HepG2 (cell line): ENCODE results near the gene CFL1. TPM values are rescaled to one million over a fixed set of nuclear protein-coding genes. Genes with fewer than 3 reads are reported as not detected.

ENCODE experiments used
- AKNA ChIP-seq: sonication (generic); formaldehyde crosslinking; IDR thresholded peaks from 2 replicates; pipeline ENCODE4 v1.4.0; 2020; ENCODE audit warnings: missing genetic modification reagents, borderline replicate concordance
- CHD2 ChIP-seq: IDR thresholded peaks from 2 replicates; pipeline ENCODE4 v1.6.1; 2011; ENCODE audit warnings: low read depth, low read length, improper control_type of control experiment
- FOXA3 ChIP-seq: IDR thresholded peaks from 2 replicates; pipeline ENCODE4 v1.6.1; 2016; ENCODE audit warnings: missing genetic modification reagents, missing compliant biosample characterization
- FOXO1 ChIP-seq: sonication (generic); formaldehyde crosslinking; IDR thresholded peaks from 2 replicates; pipeline ENCODE4 v1.4.0; 2020; ENCODE audit warnings: missing genetic modification reagents
- KDM4B ChIP-seq: sonication (generic); formaldehyde crosslinking; IDR thresholded peaks from 2 replicates; pipeline ENCODE4 v1.4.0; 2020; ENCODE audit warnings: missing genetic modification reagents
- SMARCE1 ChIP-seq: fragments of 450-650 bp; IDR thresholded peaks from 2 replicates; pipeline ENCODE4 v1.6.1; 2017; ENCODE audit warnings: borderline replicate concordance
- TBX2 ChIP-seq: sonication (generic); formaldehyde crosslinking; IDR thresholded peaks from 2 replicates; pipeline ENCODE4 v1.5.0; 2020; ENCODE audit warnings: missing genetic modification reagents, mild to moderate bottlenecking, borderline replicate concordance
- ZHX1 ChIP-seq: sonication (generic); formaldehyde crosslinking; IDR thresholded peaks from 2 replicates; pipeline ENCODE4 v1.8.1; 2022; ENCODE audit warnings: low read depth, mild to moderate bottlenecking, missing genetic modification reagents
- ZNF12 ChIP-seq: sonication (generic); formaldehyde crosslinking; IDR thresholded peaks from 2 replicates; pipeline ENCODE4 v1.5.0; 2020; ENCODE audit warnings: missing genetic modification reagents
- ZNF501 ChIP-seq: sonication (generic); formaldehyde crosslinking; IDR thresholded peaks from 2 replicates; pipeline ENCODE4 v1.5.1; 2020; ENCODE audit warnings: mild to moderate bottlenecking, moderate library complexity, missing genetic modification reagents
- ZNF564 ChIP-seq: sonication (generic); formaldehyde crosslinking; IDR thresholded peaks from 2 replicates; pipeline ENCODE4 v1.8.1; 2023; ENCODE audit warnings: mild to moderate bottlenecking, missing genetic modification reagents
- ZNF713 ChIP-seq: sonication (generic); formaldehyde crosslinking; IDR thresholded peaks from 2 replicates; pipeline ENCODE4 v1.4.0; 2020; ENCODE audit warnings: mild to moderate bottlenecking, missing genetic modification reagents
- ZNF740 ChIP-seq: sonication (generic); formaldehyde crosslinking; IDR thresholded peaks from 2 replicates; pipeline ENCODE4 v1.4.0; 2020; ENCODE audit warnings: missing genetic modification reagents
- ZNF75D ChIP-seq: sonication (generic); formaldehyde crosslinking; IDR thresholded peaks from 2 replicates; pipeline ENCODE4 v1.8.1; 2023; ENCODE audit warnings: missing genetic modification reagents, mild to moderate bottlenecking, borderline replicate concordance
- polyA plus RNA-seq, 8 experiments: library from polyadenylated mRNA; depleted of rRNA in 3 of 8; stranded (reverse) in 7 of 8; unstranded in 1 of 8; fragments of >200 nt; fragmentation: Illumina TruSeq in 4 of 8; extraction: Trizol in 4 of 8; gene quantifications; 2 replicates each; pipeline versions ENCODE4 v1.2.1 to v1.2.3, GENCODE V29; 2011 to 2016; ENCODE audit warnings: low read depth in 4 of 8, missing spikeins in 1 of 8, mixed read lengths in 1 of 8; ENCODE audit not compliant: insufficient read depth in 1 of 8
- total RNA-seq, 5 experiments: library from RNA; depleted of rRNA; stranded (reverse); fragments of >200 nt; fragmentation: Illumina TruSeq; extraction: Trizol; gene quantifications; 2 replicates each; pipeline ENCODE4 v1.2.3, GENCODE V29; 2016; ENCODE audit warnings: low read depth in 1 of 5

The CFL1 gene
- total and polyA plus RNA-seq, 2 of the 13 experiments (the other 11 are each of a cell fraction or from before 2014, with no cell fraction given), result 379 to 383 TPM

- peak; percentile 54 for TF ChIP-seq TBX2 (CRISPR knock-in tag)
- no peak for TF ChIP-seq SMARCE1
- TF ChIP-seq CHD2, result 0 out of 2 replicates have a peak, but pooled peaks have one; percentile 25
- no peak for TF ChIP-seq AKNA
- no peak for TF ChIP-seq KDM4B (CRISPR knock-in tag)
- no peak; the same call in 1 of the 2 replicates for TF ChIP-seq ZNF564 (CRISPR knock-in tag)
- no peak; the same call in 1 of the 2 replicates for TF ChIP-seq ZNF501 (CRISPR knock-in tag)
- TF ChIP-seq ZNF713 (CRISPR knock-in tag), result no peak
- TF ChIP-seq ZHX1 (CRISPR knock-in tag), result 0 out of 2 replicates have a peak, but pooled peaks have one; percentile 21
- TF ChIP-seq ZNF75D (CRISPR knock-in tag), result no peak
- TF ChIP-seq ZNF12, result no peak; the same call in 1 of the 2 replicates
- TF ChIP-seq FOXA3 (CRISPR knock-in tag), result no peak; the same call in 1 of the 2 replicates
- TF ChIP-seq ZNF740, result no peak; the same call in 1 of the 2 replicates
- peak; percentile 32; the same call in 1 of the 2 replicates for TF ChIP-seq FOXO1 (CRISPR knock-in tag)
Measured at GRCh38 chr11:65890324-65891218, 32.6 kb upstream of the CFL1 start, which contains the start of gene CCDC85B (continued).
